Fibroblast of lung (primary cell): ENCODE results near the gene PPRC1. TPM values are rescaled to one million over a fixed set of nuclear protein-coding genes. Genes with fewer than 3 reads are reported as not detected.

Experiments used
- DNase-seq, 2 donors: peaks; one replicate each; pipeline versions ENCODE4 v3.0.0 to v3.0.0-alpha.2; 2010; ENCODE audit warnings: low read depth in 2 of 2
- H2AFZ ChIP-seq: 2 replicates; pipeline ENCODE4 v1.5.1; 2012; ENCODE audit warnings: low read length, control low read depth, inconsistent platforms
- H3K27ac ChIP-seq: 2 replicates; pipeline ENCODE4 v1.5.1; 2011; ENCODE audit warnings: low read length, control low read depth; ENCODE audit not compliant: insufficient read depth
- H3K27me3 ChIP-seq: 2 replicates; pipeline ENCODE4 v1.5.1; 2011; ENCODE audit warnings: mild to moderate bottlenecking, low read length; ENCODE audit not compliant: control insufficient read depth, insufficient read depth
- H3K36me3 ChIP-seq: 2 replicates; pipeline ENCODE4 v1.5.1; 2011; ENCODE audit warnings: low read length; ENCODE audit not compliant: control insufficient read depth, insufficient read depth
- H3K4me1 ChIP-seq: 2 replicates; pipeline ENCODE4 v1.5.1; 2011; ENCODE audit warnings: low read length; ENCODE audit not compliant: control insufficient read depth, insufficient read depth; ENCODE audit errors: extremely low read depth
- H3K4me2 ChIP-seq: 2 replicates; pipeline ENCODE4 v1.5.1; 2011; ENCODE audit warnings: low read length, control low read depth; ENCODE audit not compliant: insufficient read depth; ENCODE audit errors: extremely low read depth
- H3K4me3 ChIP-seq, 4 experiments: fragments of 200-600 bp in 1 of 4; sonication (generic) in 1 of 4; replicated peaks in 1 of 4; 2 replicates each; pipeline ENCODE4 v1.5.1; 2011 to 2016; ENCODE audit warnings: low read length in 4 of 4, low read depth in 3 of 4, mild to moderate bottlenecking in 3 of 4, control low read depth in 2 of 4, inconsistent platforms in 1 of 4, mixed read lengths in 1 of 4; ENCODE audit not compliant: insufficient read depth in 1 of 4; ENCODE audit errors: control extremely low read depth in 1 of 4
- H3K79me2 ChIP-seq: 2 replicates; pipeline ENCODE4 v1.5.1; 2012; ENCODE audit warnings: mild to moderate bottlenecking, low read length, inconsistent platforms; ENCODE audit not compliant: control insufficient read depth, insufficient read depth
- H3K9ac ChIP-seq: 2 replicates; pipeline ENCODE4 v1.5.1; 2011; ENCODE audit warnings: mild to moderate bottlenecking, low read length, control low read depth; ENCODE audit not compliant: insufficient read depth
- H3K9me3 ChIP-seq: 2 replicates; pipeline ENCODE4 v1.5.1; 2012; ENCODE audit warnings: low read depth, low read length; ENCODE audit not compliant: control insufficient read depth, insufficient read depth
- H4K20me1 ChIP-seq: 2 replicates; pipeline ENCODE4 v1.5.1; 2011; ENCODE audit warnings: low read length; ENCODE audit not compliant: control insufficient read depth, insufficient read depth; ENCODE audit errors: extremely low read depth
- EZH2 ChIP-seq: IDR thresholded peaks from 2 replicates; pipeline ENCODE4 v1.5.1; 2012; ENCODE audit warnings: low read length, control low read depth, mild to moderate bottlenecking; ENCODE audit errors: missing control alignments
- polyA plus RNA-seq, 2 donors: library from polyadenylated mRNA; depleted of rRNA in 1 of 2; stranded (reverse) in 1 of 2; unstranded in 1 of 2; fragments of >200 nt; gene quantifications; 2 replicates each; pipeline ENCODE4 v1.2.1, GENCODE V29; 2011 to 2012; ENCODE audit warnings: missing spikeins in 1 of 2
- total RNA-seq: library from RNA; depleted of rRNA; stranded (reverse); fragments of >200 nt; gene quantifications from 2 replicates; pipeline ENCODE4 v1.2.1, GENCODE V29; 2014
- TF ChIP-seq, protein P1 (sequence below), 2 donors: IDR thresholded peaks in 1 of 2; conservative IDR thresholded peaks in 1 of 2; 1 replicate in 1 of 2; 2 replicates in 1 of 2; pipeline ENCODE4 v1.5.1; 2011 to 2012; ENCODE audit warnings: low read length in 2 of 2, control low read depth in 1 of 2, inconsistent platforms in 1 of 2, low read depth in 1 of 2, mild to moderate bottlenecking in 1 of 2

The PPRC1 gene
- total and polyA plus RNA-seq, 2 donors (not counting 1 experiment from before 2014, with no cell fraction given) = 9.9 to 13.5 TPM

DNA sequence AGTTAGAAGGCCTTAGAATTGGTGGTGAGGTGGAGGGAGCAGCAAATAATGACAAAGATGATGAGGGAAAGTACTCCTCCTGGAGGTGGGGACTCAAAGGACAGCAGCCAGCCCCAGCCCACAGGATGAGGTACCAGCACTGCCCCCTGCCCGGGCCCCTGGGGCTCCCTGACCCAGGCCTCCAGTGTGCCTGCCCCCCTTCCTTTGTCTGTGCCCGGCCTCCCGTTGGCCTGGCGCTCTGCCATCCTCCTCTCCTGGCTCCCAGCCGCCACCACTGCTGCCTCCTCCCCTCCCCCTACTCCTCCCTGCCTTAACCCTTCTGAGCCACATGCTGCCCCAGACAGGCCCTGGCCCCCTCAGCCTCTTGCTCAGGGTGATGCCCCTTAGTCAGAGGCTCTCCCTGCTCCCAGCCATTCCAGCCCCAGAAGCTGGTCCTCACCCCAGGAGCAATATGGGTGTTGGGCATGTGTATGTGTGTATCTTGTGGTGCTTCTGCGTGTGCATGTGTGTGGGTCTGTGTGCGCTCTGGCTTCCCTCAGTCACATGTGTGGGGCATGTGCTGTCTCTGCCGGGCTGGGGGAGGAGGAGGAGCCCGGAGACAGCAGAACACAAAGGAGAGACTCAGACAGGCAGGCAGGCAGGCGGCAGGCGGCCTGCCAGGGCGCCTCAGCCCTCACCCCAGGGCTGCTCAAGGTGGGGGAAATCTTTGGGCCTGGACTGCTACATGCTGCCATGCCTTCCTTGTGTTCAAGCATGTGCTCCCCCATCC lies 15.3 kb upstream of the PPRC1 start:
- Histone ChIP-seq H3K4me3 (peak overlapping the region in 3 of 4 experiments; percentile 10 to 91 (median 77)), H3K9ac (peak overlapping the region; percentile 3), H3K79me2 (peaks cover 61% of the 10 kb centered on the region), H3K36me3 (no peaks in the 10 kb centered on the region), H3K27ac (peak overlapping the region; percentile 62), H3K4me1 (peaks cover 40% of the 10 kb centered on the region), H3K9me3 (no peaks in the 10 kb centered on the region), H3K27me3 (no peaks in the 10 kb centered on the region), H3K4me2 (peak overlapping the region; percentile 99), H2AFZ (no peak overlapping the region), H4K20me1 (no peaks in the 10 kb centered on the region)
- TF ChIP-seq, protein P1, sequence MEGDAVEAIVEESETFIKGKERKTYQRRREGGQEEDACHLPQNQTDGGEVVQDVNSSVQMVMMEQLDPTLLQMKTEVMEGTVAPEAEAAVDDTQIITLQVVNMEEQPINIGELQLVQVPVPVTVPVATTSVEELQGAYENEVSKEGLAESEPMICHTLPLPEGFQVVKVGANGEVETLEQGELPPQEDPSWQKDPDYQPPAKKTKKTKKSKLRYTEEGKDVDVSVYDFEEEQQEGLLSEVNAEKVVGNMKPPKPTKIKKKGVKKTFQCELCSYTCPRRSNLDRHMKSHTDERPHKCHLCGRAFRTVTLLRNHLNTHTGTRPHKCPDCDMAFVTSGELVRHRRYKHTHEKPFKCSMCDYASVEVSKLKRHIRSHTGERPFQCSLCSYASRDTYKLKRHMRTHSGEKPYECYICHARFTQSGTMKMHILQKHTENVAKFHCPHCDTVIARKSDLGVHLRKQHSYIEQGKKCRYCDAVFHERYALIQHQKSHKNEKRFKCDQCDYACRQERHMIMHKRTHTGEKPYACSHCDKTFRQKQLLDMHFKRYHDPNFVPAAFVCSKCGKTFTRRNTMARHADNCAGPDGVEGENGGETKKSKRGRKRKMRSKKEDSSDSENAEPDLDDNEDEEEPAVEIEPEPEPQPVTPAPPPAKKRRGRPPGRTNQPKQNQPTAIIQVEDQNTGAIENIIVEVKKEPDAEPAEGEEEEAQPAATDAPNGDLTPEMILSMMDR (conservative IDR thresholded peaks at IDR 0.05 in 1 of 2, IDR thresholded peaks at IDR 0.05 in 1 of 2; ENCODE audit: low read depth in 1 of 2, low read length in 2 of 2) = peak in 1 of 2 donors; percentile 32
- TF ChIP-seq EZH2 = no peak
- DNase-seq = peak; percentile 73 to 89

DNA sequence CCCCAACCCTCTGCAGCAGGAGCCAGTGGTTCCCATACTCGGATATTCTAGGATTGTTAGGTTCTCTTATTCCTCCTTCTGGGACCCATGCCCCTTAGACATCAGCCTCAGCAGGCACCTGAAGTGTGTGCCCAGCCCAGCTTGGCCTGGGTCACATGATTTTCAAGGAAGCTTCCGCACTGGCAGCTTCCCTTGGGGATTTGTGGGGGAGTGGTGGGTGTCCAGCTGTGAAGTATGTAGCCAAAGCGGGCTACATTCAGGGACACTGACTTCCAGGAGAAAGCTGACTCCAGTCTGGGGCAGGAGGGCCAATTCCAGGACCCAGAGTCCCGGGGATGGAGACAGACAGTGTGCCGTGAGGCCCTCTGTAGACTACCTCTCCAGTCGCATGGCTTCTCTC lies 14.0 kb upstream of the PPRC1 start:
- no peaks in the 10 kb centered on the region for H4K20me1 ChIP-seq
- H3K9me3 ChIP-seq = no peaks in the 10 kb centered on the region
- no peak overlapping the region for H2AFZ ChIP-seq
- no peak for TF ChIP-seq EZH2
- TF ChIP-seq, protein P1 (conservative IDR thresholded peaks at IDR 0.05 in 1 of 2, IDR thresholded peaks at IDR 0.05 in 1 of 2; ENCODE audit: low read depth in 1 of 2, low read length in 2 of 2) = no peak
- H3K9ac ChIP-seq = no peak overlapping the region
- H3K27me3 ChIP-seq = no peaks in the 10 kb centered on the region
- DNase-seq = peak in 1 of 2 donors; percentile 12
- H3K79me2 ChIP-seq = peaks cover 48% of the 10 kb centered on the region
- H3K27ac ChIP-seq = peak overlapping the region; percentile 62
- peak overlapping the region; percentile 18 to 91 (median 54) for H3K4me3 ChIP-seq
- no peaks in the 10 kb centered on the region for H3K36me3 ChIP-seq
- peak overlapping the region; percentile 99 for H3K4me2 ChIP-seq
- H3K4me1 ChIP-seq = peaks cover 32% of the 10 kb centered on the region

DNA sequence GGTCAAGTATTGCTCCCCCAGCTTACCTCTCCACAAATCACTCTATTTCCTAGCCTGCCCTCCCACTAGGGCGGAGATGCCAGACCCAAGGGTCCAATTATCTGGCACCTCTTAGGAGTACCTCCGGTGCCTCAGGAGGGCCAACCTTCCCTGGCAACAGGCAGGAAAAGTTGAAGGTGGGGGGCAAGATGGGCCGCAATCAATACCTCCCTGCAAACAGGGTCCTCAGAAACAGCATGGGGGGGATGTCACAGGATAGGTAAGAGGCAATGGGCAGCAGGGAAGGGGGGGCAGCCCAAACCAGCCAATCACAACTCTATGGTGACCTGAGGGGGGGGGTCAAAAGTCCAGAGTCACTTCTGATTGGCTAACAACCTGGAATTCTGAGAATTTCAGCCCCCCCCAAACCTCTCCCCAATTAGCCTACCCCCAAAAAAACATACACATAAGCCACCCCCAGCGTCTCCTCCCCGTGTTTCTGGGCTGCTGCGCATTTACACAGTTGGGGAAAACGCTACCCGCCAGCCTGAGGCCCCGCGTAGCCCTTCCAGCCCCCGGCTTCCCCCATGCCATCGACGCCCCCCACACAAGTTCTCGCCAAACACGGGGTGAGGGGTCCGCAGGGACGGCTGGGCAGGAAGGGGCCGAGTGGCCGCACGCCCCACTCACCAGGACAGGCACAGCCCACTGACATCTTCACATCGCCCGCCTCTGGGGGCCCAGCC lies 13.3 kb upstream of the PPRC1 start:
- Histone ChIP-seq H3K9ac (peak overlapping the region; percentile 86), H3K4me2 (peak overlapping the region; percentile 99), H2AFZ (no peak overlapping the region), H3K4me1 (peaks cover 32% of the 10 kb centered on the region), H3K79me2 (peaks cover 42% of the 10 kb centered on the region), H3K36me3 (no peaks in the 10 kb centered on the region), H3K27me3 (no peaks in the 10 kb centered on the region), H3K9me3 (no peaks in the 10 kb centered on the region), H4K20me1 (no peaks in the 10 kb centered on the region), H3K27ac (peak overlapping the region; percentile 80), H3K4me3 (peak overlapping the region; percentile 71 to 91 (median 77))
- peak; percentile 58 to 74 for DNase-seq
- no peak for TF ChIP-seq EZH2
- TF ChIP-seq, protein P1 (conservative IDR thresholded peaks at IDR 0.05 in 1 of 2, IDR thresholded peaks at IDR 0.05 in 1 of 2; ENCODE audit: low read depth in 1 of 2, low read length in 2 of 2) = no peak
